ENCODE results near the gene RNF144B.

- TF ChIP-seq POLR2A (IDR thresholded peaks at IDR 0.05; ENCODE audit: low read depth, low read length) (no peak), TAF1 (IDR thresholded peaks at IDR 0.05; ENCODE audit: borderline replicate concordance, low read depth, low read length) (no peak)
These were observed 106.8 kb downstream of the RNF144B start for GRCh38 chr6:18493925-18494324.

Measured in GM12892 (cell line).